A549 (cell line): Measurements from ENCODE around the gene STXBP4. TPM values are rescaled to one million over a fixed set of nuclear protein-coding genes. Genes with fewer than 3 reads are reported as not detected.

Experiments
- ATAC-seq, 2 experiments: fragments of 200-7000 bp in 1 of 2; fragments of >200 bp in 1 of 2; cut with Nextera tagmentation in 1 of 2; cut with Tn5 transposase in 1 of 2; 3 replicates each; pipeline versions ENCODE4 v1.8.0 to v1.9.1; 2018 to 2020; ENCODE audit warnings: mild to moderate bottlenecking in 1 of 2, moderate library complexity in 1 of 2
- CTCF ChIA-PET: fragments of 300-600 bp; sonication (Branson Sonifier 250); formaldehyde crosslinking; extraction: SDS; loops from one replicate; lab custom pipeline; 2021; ENCODE audit warnings: antibody characterized with exemption, inconsistent platforms; lab: Yijun Ruan, JAX
- POLR2A ChIA-PET: fragments of 350-600 bp; formaldehyde crosslinking; extraction: SDS; loops from one replicate; lab custom pipeline; 2021; ENCODE audit warnings: antibody characterized with exemption, inconsistent platforms; lab: Yijun Ruan, JAX
- DNase-seq, 2 experiments: peaks; one replicate each; pipeline versions ENCODE4 v3.0.0 to v3.0.0-alpha.2; 2011 to 2016; ENCODE audit warnings: low read depth in 1 of 2, low spot score in 1 of 2
- FAIRE-seq: peaks from 2 replicates; lab custom pipeline; 2011; peaks lifted over from hg19 to GRCh38; lab: Jason Lieb, UNC
- H3K27ac ChIP-seq, 2 experiments: fragments of >200 bp; sonication (Bioruptor Twin); formaldehyde crosslinking; 3 replicates each; pipeline ENCODE4 v1.5.1; 2016 to 2017
- H3K4me1 ChIP-seq: fragments of >200 bp; sonication (Bioruptor Twin); formaldehyde crosslinking; 3 replicates; pipeline ENCODE4 v1.6.1; 2016
- H3K4me2 ChIP-seq: fragments of >200 bp; sonication (Bioruptor Twin); formaldehyde crosslinking; 3 replicates; pipeline ENCODE4 v1.6.1; 2016
- H3K4me3 ChIP-seq: fragments of >200 bp; sonication (Bioruptor Twin); formaldehyde crosslinking; 3 replicates; pipeline ENCODE4 v1.5.1; 2016
- H3K9me3 ChIP-seq: fragments of >200 bp; sonication (Bioruptor Twin); formaldehyde crosslinking; 3 replicates; pipeline ENCODE4 v1.6.1; 2016
- BCL3 ChIP-seq: fragments of >200 bp; sonication (Bioruptor Twin); formaldehyde crosslinking; IDR thresholded peaks from 3 replicates; pipeline ENCODE4 v1.6.1; 2016
- CEBPB ChIP-seq, 2 experiments: fragments of >200 bp in 1 of 2; sonication (Bioruptor Twin) in 1 of 2; formaldehyde crosslinking in 1 of 2; IDR thresholded peaks; 2 replicates each; pipeline ENCODE4 v1.6.1; 2012 to 2016
- ELK1 ChIP-seq: fragments of 150-350 bp; IDR thresholded peaks from 2 replicates; pipeline ENCODE4 v1.6.1; 2014; ENCODE audit warnings: low read depth, mild to moderate bottlenecking, low read length
- FOSB ChIP-seq: fragments of 250-450 bp; sonication (Bioruptor Pico); IDR thresholded peaks from 2 replicates; pipeline ENCODE4 v1.5.0; 2020; ENCODE audit warnings: mild to moderate bottlenecking, moderate library complexity
- FOSL2 ChIP-seq, 2 experiments: fragments of 450-650 bp in 1 of 2; fragments of >200 bp in 1 of 2; sonication (Bioruptor Twin) in 1 of 2; formaldehyde crosslinking; IDR thresholded peaks; 2 replicates each; pipeline versions ENCODE4 v1.5.0 to v1.6.1; 2016 to 2020; ENCODE audit warnings: mild to moderate bottlenecking in 1 of 2, moderate library complexity in 1 of 2
- FOXS1 ChIP-seq: fragments of 250-450 bp; sonication (Bioruptor Pico); IDR thresholded peaks from 2 replicates; pipeline ENCODE4 v1.5.0; 2020; ENCODE audit warnings: mild to moderate bottlenecking, moderate library complexity
- HDAC2 ChIP-seq: fragments of 200-600 bp; sonication (generic); IDR thresholded peaks from 2 replicates; pipeline ENCODE4 v1.6.1; 2016
- HEYL ChIP-seq: fragments of 250-450 bp; sonication (Bioruptor Pico); IDR thresholded peaks from 2 replicates; pipeline ENCODE4 v1.8.0; 2021; ENCODE audit warnings: mild to moderate bottlenecking, moderate library complexity
- HOXA7 ChIP-seq: fragments of 250-450 bp; sonication (Bioruptor Pico); IDR thresholded peaks from 2 replicates; pipeline ENCODE4 v1.5.0; 2020; ENCODE audit warnings: mild to moderate bottlenecking, moderate library complexity
- HOXB13 ChIP-seq: fragments of 250-450 bp; sonication (Bioruptor Pico); IDR thresholded peaks from 2 replicates; pipeline ENCODE4 v1.5.0; 2020; ENCODE audit warnings: low read depth, mild to moderate bottlenecking, moderate library complexity
- HOXB5 ChIP-seq: fragments of 250-450 bp; sonication (Bioruptor Pico); IDR thresholded peaks from 2 replicates; pipeline ENCODE4 v1.5.0; 2020; ENCODE audit warnings: mild to moderate bottlenecking, moderate library complexity
- JUNB ChIP-seq: fragments of >200 bp; sonication (Bioruptor Twin); formaldehyde crosslinking; IDR thresholded peaks from 2 replicates; pipeline ENCODE4 v1.6.1; 2016
- MAFK ChIP-seq: fragments of 450-650 bp; IDR thresholded peaks from 2 replicates; pipeline ENCODE4 v1.6.1; 2014; ENCODE audit not compliant: partially characterized antibody
- MAX ChIP-seq: IDR thresholded peaks from 2 replicates; pipeline ENCODE4 v1.6.1; 2012
- MAZ ChIP-seq: fragments of 150-350 bp; IDR thresholded peaks from 2 replicates; pipeline ENCODE4 v1.6.1; 2014; ENCODE audit warnings: antibody characterized with exemption, low read depth, low read length, borderline replicate concordance
- MYC ChIP-seq: IDR thresholded peaks from 2 replicates; pipeline ENCODE4 v1.6.1; 2012; ENCODE audit warnings: mild to moderate bottlenecking, inconsistent platforms, low read length, improper control_type of control experiment, borderline replicate concordance
- NFE2L2 ChIP-seq: fragments of 150-350 bp; conservative IDR thresholded peaks from 2 replicates; pipeline ENCODE4 v1.6.1; 2014; ENCODE audit warnings: low read length
- NPAS2 ChIP-seq: fragments of 250-450 bp; sonication (Bioruptor Pico); IDR thresholded peaks from 2 replicates; pipeline ENCODE4 v1.8.0; 2022; ENCODE audit warnings: mild to moderate bottlenecking, moderate library complexity, borderline replicate concordance
- NR3C1 ChIP-seq: fragments of >200 bp; sonication (Bioruptor Twin); formaldehyde crosslinking; IDR thresholded peaks from 3 replicates; pipeline ENCODE4 v1.6.1; 2017
- PBX3 ChIP-seq: IDR thresholded peaks from 2 replicates; pipeline ENCODE4 v1.6.1; 2012
- POLR2A ChIP-seq: IDR thresholded peaks from 2 replicates; pipeline ENCODE4 v1.6.1; 2012; ENCODE audit warnings: mild to moderate bottlenecking, low read length
- RAD21 ChIP-seq, 2 experiments: fragments of >200 bp in 1 of 2; sonication (Bioruptor Twin) in 1 of 2; formaldehyde crosslinking in 1 of 2; IDR thresholded peaks in 1 of 2; conservative IDR thresholded peaks in 1 of 2; 2 replicates in 1 of 2; 3 replicates in 1 of 2; pipeline ENCODE4 v1.6.1; 2012 to 2018; ENCODE audit warnings: inconsistent platforms in 1 of 2
- RFX5 ChIP-seq: fragments of 450-650 bp; IDR thresholded peaks from 2 replicates; pipeline ENCODE4 v1.7.1; 2014; ENCODE audit warnings: antibody characterized with exemption, mild to moderate bottlenecking, moderate library complexity
- RNF2 ChIP-seq: fragments of 200-600 bp; sonication (generic); IDR thresholded peaks from 2 replicates; pipeline ENCODE4 v1.6.1; 2016; ENCODE audit warnings: low read depth, mild to moderate bottlenecking, antibody characterized with exemption, moderate library complexity, borderline replicate concordance
- SMC3 ChIP-seq: fragments of >200 bp; sonication (Bioruptor Twin); formaldehyde crosslinking; IDR thresholded peaks from 3 replicates; pipeline ENCODE4 v1.6.1; 2018; ENCODE audit warnings: inconsistent platforms
- ZC3H11A ChIP-seq: fragments of 450-650 bp; IDR thresholded peaks from 2 replicates; pipeline ENCODE4 v1.6.1; 2014; ENCODE audit warnings: antibody characterized with exemption, mild to moderate bottlenecking
- ZNF302 ChIP-seq: fragments of 250-450 bp; sonication (Bioruptor Pico); IDR thresholded peaks from 2 replicates; pipeline ENCODE4 v1.9.0; 2021; ENCODE audit warnings: inconsistent platforms, mild to moderate bottlenecking, moderate library complexity
- ZSCAN20 ChIP-seq: fragments of 250-450 bp; sonication (Bioruptor Pico); IDR thresholded peaks from 2 replicates; pipeline ENCODE4 v1.8.0; 2022; ENCODE audit warnings: mild to moderate bottlenecking, moderate library complexity
- WGBS: methylation state at CpG from one replicate; pipeline ENCODE4 v1.1.6; 2017; ENCODE audit errors: missing lambda C conversion rate; 5-methylcytosine and 5-hydroxymethylcytosine counted together
- polyA plus RNA-seq, 4 experiments: library from polyadenylated mRNA; depleted of rRNA in 3 of 4; stranded (reverse); fragments of >200 nt; fragmentation: RNase III in 1 of 4; extraction: RNeasy Plus Mini Kit Qiagen cat#74134 plus additional on column Dnase treatment in 1 of 4; gene quantifications; 2 replicates in 3 of 4; 3 replicates in 1 of 4; pipeline ENCODE4 v1.2.3, GENCODE V29; 2011 to 2017

The STXBP4 gene
- polyA plus RNA-seq, 2 of the 4 experiments (the other 2 are of a cell fraction), result 9.0 to 16.0 TPM

- ChIA-PET POLR2A (no interaction called here), CTCF (no interaction called here)
- Histone ChIP-seq H3K4me2 (no peak overlapping the region), H3K4me1 (no peaks in the 10 kb centered on the region), H3K4me3 (no peak overlapping the region), H3K27ac (no peak overlapping the region), H3K9me3 (no peaks in the 10 kb centered on the region)
- FAIRE-seq, result no peak
- TF ChIP-seq FOSB (CRISPR knock-in tag), result no peak
- TF ChIP-seq MAFK, result peak; percentile 7
- ATAC-seq, result no peak
- no peak for DNase-seq
Measured at GRCh38 chr17:55140809-55141208, 172.2 kb downstream of the STXBP4 start.

- H3K4me3 ChIP-seq, result no peak overlapping the region
- no peak for ATAC-seq
- ChIA-PET POLR2A (no interaction called here), CTCF (no interaction called here)
- DNase-seq, result no peak
- no peak for TF ChIP-seq ZSCAN20
- H3K4me2 ChIP-seq, result no peak overlapping the region
- no peak overlapping the region for H3K27ac ChIP-seq
- H3K4me1 ChIP-seq, result no peaks in the 10 kb centered on the region
- H3K9me3 ChIP-seq, result no peaks in the 10 kb centered on the region
- FAIRE-seq, result no peak
Measured at GRCh38 chr17:55144518-55144917, 176.0 kb downstream of the STXBP4 start.

GRCh38 chr17:55149485-55149884 lies 180.9 kb downstream of the STXBP4 start:
- FAIRE-seq, result no peak
- no peak for DNase-seq
- H3K4me3 ChIP-seq, result no peak overlapping the region
- ATAC-seq, result no peak
- H3K27ac ChIP-seq, result no peak overlapping the region
- no peak overlapping the region for H3K4me2 ChIP-seq
- CTCF ChIA-PET, result interaction anchor here (1.6 kb wide), 1 partner anchor 36 kb away, joined by 3 read pairs; no protein-coding TSS in a partner anchor
- no peaks in the 10 kb centered on the region for H3K4me1 ChIP-seq
- TF ChIP-seq RFX5 (no peak), FOSL2 (IDR thresholded peaks at IDR 0.05) (no peak), FOSL2 (CRISPR knock-in tag; IDR thresholded peaks at IDR 0.05) (no peak), ELK1 (no peak), CEBPB (IDR thresholded peaks at IDR 0.05) (no peak), HOXA7 (CRISPR knock-in tag) (no peak), ZC3H11A (no peak), JUNB (no peak), POLR2A (no peak), HOXB5 (CRISPR knock-in tag) (no peak), NR3C1 (no peak), MYC (no peak), HDAC2 (no peak), SMC3 (no peak), HEYL (CRISPR knock-in tag) (no peak), RAD21 (conservative IDR thresholded peaks at IDR 0.05 in 1 of 2, IDR thresholded peaks at IDR 0.05 in 1 of 2) (no peak), FOXS1 (CRISPR knock-in tag) (no peak)
- TF ChIP-seq, all 56 proteins: peak for 0
- no peaks in the 10 kb centered on the region for H3K9me3 ChIP-seq
- POLR2A ChIA-PET, result no interaction called here

- no peak overlapping the region for H3K4me3 ChIP-seq
- no peak overlapping the region for H3K4me2 ChIP-seq
- no peak overlapping the region for H3K27ac ChIP-seq
- DNase-seq (no peak), FAIRE-seq (peak; percentile 49), ATAC-seq (no peak)
- 67% methylated on average over 4 of the region's 4 CpGs for WGBS
- ChIA-PET POLR2A (no interaction called here), CTCF (interaction anchor here (1.5 to 1.6 kb wide), 2 partner anchors 8 to 17 kb away, joined by 3 to 5 read pairs; no protein-coding TSS in a partner anchor)
- H3K9me3 ChIP-seq, result no peaks in the 10 kb centered on the region
- H3K4me1 ChIP-seq, result no peaks in the 10 kb centered on the region
- TF ChIP-seq BCL3, result no peak
- TF ChIP-seq MAX, result no peak
- no peak for TF ChIP-seq ZNF302 (CRISPR knock-in tag)
- no peak for TF ChIP-seq NPAS2 (CRISPR knock-in tag)
- no peak for TF ChIP-seq RNF2
- TF ChIP-seq HOXB5 (CRISPR knock-in tag), result no peak
- no peak for TF ChIP-seq MAZ
- TF ChIP-seq PBX3, result no peak
- no peak for TF ChIP-seq HOXB13
- TF ChIP-seq NR3C1, result no peak
- no peak for TF ChIP-seq NFE2L2
Measured at GRCh38 chr17:55152236-55152635, 183.7 kb downstream of the STXBP4 start.
